Neuron (in vitro differentiated cells): ENCODE results near the gene CHST11.

ENCODE experiments used
- H2AFZ ChIP-seq: one replicate; pipeline ENCODE4 v1.6.1; 2013; ENCODE audit warnings: low read depth, mild to moderate bottlenecking, inconsistent platforms, low read length, moderate library complexity
- H3K27me3 ChIP-seq: one replicate; pipeline ENCODE4 v1.6.1; 2013; ENCODE audit warnings: low read length; ENCODE audit not compliant: insufficient read depth
- H3K36me3 ChIP-seq: one replicate; pipeline ENCODE4 v1.6.1; 2013; ENCODE audit warnings: low read length; ENCODE audit not compliant: insufficient read depth
- H3K4me1 ChIP-seq: one replicate; pipeline ENCODE4 v1.6.1; 2013; ENCODE audit warnings: low read length; ENCODE audit not compliant: insufficient read depth
- H3K4me3 ChIP-seq: 2 replicates; pipeline ENCODE4 v1.5.1; 2013; ENCODE audit warnings: mild to moderate bottlenecking, low read length, moderate library complexity
- H3K9me3 ChIP-seq: one replicate; pipeline ENCODE4 v1.6.1; 2013; ENCODE audit warnings: low read length

The CHST11 gene

DNA sequence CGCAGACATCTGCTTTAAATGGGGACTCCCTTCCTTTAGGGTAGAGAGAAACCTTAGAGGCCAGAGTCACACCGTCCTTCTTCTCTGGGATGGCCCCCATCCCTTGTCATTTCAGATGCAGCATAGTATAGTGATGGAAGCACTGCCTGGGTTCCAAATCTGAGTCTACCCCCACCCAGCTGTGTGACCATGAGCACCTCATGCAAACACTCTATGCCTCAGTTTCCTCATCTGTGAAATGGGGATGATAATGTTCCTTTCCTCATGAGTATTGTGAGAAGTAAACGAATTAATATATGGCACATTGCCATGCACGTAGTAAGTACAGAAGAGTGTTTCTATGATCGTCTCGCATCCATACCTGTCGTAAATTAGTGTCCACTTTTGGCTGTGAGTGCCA is 259.4 kb downstream of the CHST11 start:
- H3K27me3 ChIP-seq, result no peaks in the 10 kb centered on the region
- no peaks in the 10 kb centered on the region for H3K36me3 ChIP-seq
- no peak overlapping the region for H3K4me3 ChIP-seq
- no peak overlapping the region for H2AFZ ChIP-seq
- no peaks in the 10 kb centered on the region for H3K9me3 ChIP-seq
- H3K4me1 ChIP-seq, result peaks cover 19% of the 10 kb centered on the region

DNA sequence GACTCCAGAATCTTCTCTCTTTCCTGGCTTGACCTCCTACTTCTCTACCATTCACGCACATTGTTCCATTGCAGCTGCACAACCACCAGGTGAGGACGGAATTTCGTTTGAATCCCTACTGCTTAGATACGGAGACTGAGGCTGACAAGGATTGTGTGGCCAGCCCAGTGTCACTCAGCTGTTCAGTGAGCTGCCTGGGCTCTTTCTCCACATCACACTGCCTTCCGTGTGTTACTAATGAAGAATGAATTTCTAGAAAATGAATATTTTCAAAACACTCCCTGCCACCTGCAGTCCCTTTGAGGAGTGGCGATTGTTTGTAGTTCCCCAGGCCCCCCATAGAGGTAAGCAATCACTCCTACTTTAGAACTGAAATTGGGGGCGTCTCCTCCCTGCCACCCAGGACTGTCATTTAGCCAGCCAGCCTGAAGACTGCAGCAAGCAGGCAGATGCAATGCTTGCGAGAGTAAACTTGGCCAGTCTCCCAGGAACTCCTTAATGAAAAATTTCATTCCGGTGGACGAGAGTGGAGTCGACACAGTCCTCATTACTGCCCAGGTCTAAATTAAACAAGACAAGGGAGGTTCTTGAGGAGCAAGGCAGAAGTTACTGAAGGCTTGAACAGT is 261.7 kb downstream of the CHST11 start:
- peaks cover 24% of the 10 kb centered on the region for H3K4me1 ChIP-seq
- no peaks in the 10 kb centered on the region for H3K9me3 ChIP-seq
- no peak overlapping the region for H2AFZ ChIP-seq
- H3K4me3 ChIP-seq, result no peak overlapping the region
- no peaks in the 10 kb centered on the region for H3K27me3 ChIP-seq
- H3K36me3 ChIP-seq, result no peaks in the 10 kb centered on the region

GRCh38 chr12:104719700-104720338 is 263.1 kb downstream of the CHST11 start:
- Histone ChIP-seq H3K36me3 (no peaks in the 10 kb centered on the region), H3K4me1 (peaks cover 24% of the 10 kb centered on the region), H2AFZ (no peak overlapping the region), H3K9me3 (no peaks in the 10 kb centered on the region), H3K27me3 (no peaks in the 10 kb centered on the region), H3K4me3 (no peak overlapping the region)

DNA sequence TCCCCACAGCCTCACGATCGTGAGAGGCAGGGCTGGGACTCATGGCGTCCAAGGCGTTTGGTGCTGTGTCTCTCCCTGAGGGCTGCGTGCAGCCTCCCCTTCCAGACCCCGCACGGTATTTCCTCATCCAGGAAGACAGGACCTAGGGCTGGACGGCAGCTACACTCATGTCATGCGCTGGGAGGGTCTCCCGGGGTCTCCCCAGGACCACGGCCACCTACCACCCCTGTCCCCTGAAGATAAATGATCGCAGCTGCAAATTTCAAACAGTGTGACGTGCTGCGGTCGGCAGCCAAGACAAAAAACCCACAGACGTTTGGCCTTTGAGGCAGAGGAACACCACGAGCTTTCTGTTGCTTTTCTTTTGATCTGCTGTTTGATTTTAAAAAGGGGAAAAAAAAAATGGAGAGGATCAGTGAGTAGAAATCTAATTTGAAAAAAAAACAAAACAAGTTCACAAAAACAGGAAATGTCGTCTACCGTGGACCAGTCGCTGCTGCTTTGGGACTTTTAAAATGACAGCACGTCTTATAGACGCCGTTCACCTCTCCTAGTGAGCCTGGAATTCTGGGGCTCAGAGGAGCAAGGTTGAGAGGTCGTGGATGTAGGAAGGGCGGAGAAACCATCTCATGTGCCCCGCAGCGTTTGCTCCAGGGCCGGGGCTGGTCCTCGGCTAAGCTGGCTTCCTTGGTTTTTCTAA is 263.7 kb downstream of the CHST11 start:
- Histone ChIP-seq H2AFZ (no peak overlapping the region), H3K4me1 (peaks cover 23% of the 10 kb centered on the region), H3K36me3 (no peaks in the 10 kb centered on the region), H3K9me3 (no peaks in the 10 kb centered on the region), H3K27me3 (no peaks in the 10 kb centered on the region), H3K4me3 (no peak overlapping the region)

GRCh38 chr12:104721039-104721405 is 264.3 kb downstream of the CHST11 start:
- peaks cover 19% of the 10 kb centered on the region for H3K4me1 ChIP-seq
- no peaks in the 10 kb centered on the region for H3K36me3 ChIP-seq
- no peaks in the 10 kb centered on the region for H3K27me3 ChIP-seq
- H2AFZ ChIP-seq, result no peak overlapping the region
- no peak overlapping the region for H3K4me3 ChIP-seq
- no peaks in the 10 kb centered on the region for H3K9me3 ChIP-seq

GRCh38 chr12:104721936-104722335 is 265.2 kb downstream of the CHST11 start:
- Histone ChIP-seq H2AFZ (no peak overlapping the region), H3K36me3 (no peaks in the 10 kb centered on the region), H3K4me1 (peaks cover 19% of the 10 kb centered on the region), H3K4me3 (no peak overlapping the region), H3K9me3 (no peaks in the 10 kb centered on the region), H3K27me3 (no peaks in the 10 kb centered on the region)

- no peak overlapping the region for H3K4me3 ChIP-seq
- no peaks in the 10 kb centered on the region for H3K9me3 ChIP-seq
- H2AFZ ChIP-seq, result no peak overlapping the region
- H3K27me3 ChIP-seq, result no peaks in the 10 kb centered on the region
- H3K36me3 ChIP-seq, result no peaks in the 10 kb centered on the region
- H3K4me1 ChIP-seq, result peaks cover 19% of the 10 kb centered on the region
These were observed 266.1 kb downstream of the CHST11 start for GRCh38 chr12:104722601-104723534.

GRCh38 chr12:104723895-104724294 is 267.1 kb downstream of the CHST11 start:
- Histone ChIP-seq H2AFZ (no peak overlapping the region), H3K4me3 (no peak overlapping the region), H3K9me3 (no peaks in the 10 kb centered on the region), H3K4me1 (peaks cover 19% of the 10 kb centered on the region), H3K27me3 (no peaks in the 10 kb centered on the region), H3K36me3 (no peaks in the 10 kb centered on the region)

- peaks cover 18% of the 10 kb centered on the region for H3K4me1 ChIP-seq
- H3K4me3 ChIP-seq, result no peak overlapping the region
- no peak overlapping the region for H2AFZ ChIP-seq
These were observed 268.3 kb downstream of the CHST11 start for GRCh38 chr12:104724992-104725585.

GRCh38 chr12:104725610-104726009 is 268.9 kb downstream of the CHST11 start:
- no peak overlapping the region for H2AFZ ChIP-seq
- H3K27me3 ChIP-seq, result no peaks in the 10 kb centered on the region
- no peaks in the 10 kb centered on the region for H3K9me3 ChIP-seq
- no peak overlapping the region for H3K4me3 ChIP-seq
- H3K36me3 ChIP-seq, result no peaks in the 10 kb centered on the region
- H3K4me1 ChIP-seq, result peaks cover 13% of the 10 kb centered on the region

More at GRCh38 chr12:104724992-104725585, 268.3 kb downstream of the CHST11 start:
- Histone ChIP-seq H3K36me3 (no peaks in the 10 kb centered on the region), H3K9me3 (no peaks in the 10 kb centered on the region), H3K27me3 (no peaks in the 10 kb centered on the region)

DNA sequence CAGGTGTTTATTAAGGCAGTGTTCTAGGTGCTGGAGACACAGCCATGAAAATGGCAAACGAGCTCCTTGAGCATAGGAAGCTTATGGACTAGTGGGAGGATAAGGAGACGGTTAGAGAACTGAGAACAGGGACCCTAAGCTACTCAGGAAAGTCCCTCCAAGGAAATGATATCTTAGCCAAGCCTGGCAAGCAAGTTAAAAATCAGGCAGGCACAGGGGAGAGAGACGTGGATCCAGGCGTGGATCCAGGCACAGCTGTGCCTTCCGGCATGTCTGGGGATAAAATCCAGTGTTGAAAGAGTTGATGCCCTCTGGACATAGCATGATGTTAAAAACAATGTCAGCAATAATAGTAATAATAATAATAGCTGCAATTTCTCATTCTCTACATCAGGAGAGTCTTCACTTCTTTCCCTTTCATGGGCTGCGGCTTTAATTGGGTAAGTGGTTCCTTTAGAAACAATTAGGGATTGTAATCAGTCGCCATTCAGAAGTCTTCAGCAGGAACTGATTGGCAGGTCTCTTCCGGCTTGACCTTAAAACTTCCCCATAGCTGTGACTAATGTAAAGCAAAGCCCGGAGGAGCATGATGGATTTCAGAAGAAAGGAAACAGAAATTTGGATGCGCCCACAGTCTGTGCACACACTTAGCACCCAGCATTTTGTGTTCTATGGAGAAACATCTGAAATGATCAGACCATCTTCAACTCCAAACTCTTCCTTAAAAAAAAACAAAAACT is 271.1 kb downstream of the CHST11 start:
- no peak overlapping the region for H2AFZ ChIP-seq
- no peaks in the 10 kb centered on the region for H3K27me3 ChIP-seq
- no peak overlapping the region for H3K4me3 ChIP-seq
- no peaks in the 10 kb centered on the region for H3K36me3 ChIP-seq
- H3K9me3 ChIP-seq, result no peaks in the 10 kb centered on the region
- H3K4me1 ChIP-seq, result peaks cover 4% of the 10 kb centered on the region

DNA sequence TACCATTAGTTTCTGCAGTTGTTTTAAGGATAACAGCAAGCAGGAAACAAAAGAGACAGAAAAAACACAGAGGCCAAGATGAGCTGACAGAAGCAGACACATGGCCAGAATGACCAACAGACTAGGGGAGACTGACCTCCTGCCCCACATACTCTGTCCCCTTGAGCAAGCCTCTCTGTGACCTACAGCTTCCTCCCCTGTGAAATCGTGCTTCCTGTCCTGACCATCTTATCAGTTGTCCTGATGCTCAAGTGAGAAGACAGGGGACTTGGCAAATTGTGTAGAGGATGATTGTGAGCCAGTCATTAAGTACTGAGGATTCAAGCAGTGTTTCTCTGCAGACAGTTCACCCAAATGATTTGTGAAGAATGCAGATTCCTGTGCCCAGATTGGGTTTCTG is 272.3 kb downstream of the CHST11 start:
- peaks cover 2% of the 10 kb centered on the region for H3K4me1 ChIP-seq
- H3K4me3 ChIP-seq, result no peak overlapping the region
- no peaks in the 10 kb centered on the region for H3K9me3 ChIP-seq
- no peaks in the 10 kb centered on the region for H3K27me3 ChIP-seq
- H2AFZ ChIP-seq, result no peak overlapping the region
- H3K36me3 ChIP-seq, result no peaks in the 10 kb centered on the region
